A673 (cell line): ENCODE data around the gene BHLHE23. TPM values are rescaled to one million over a fixed set of nuclear protein-coding genes. Genes with fewer than 3 reads are reported as not detected.

Experiments used
- BruUV-seq: library from RNA; stranded (reverse); fragments of 400-500 nt; replicated peaks from 2 replicates; lab custom pipeline; 2021; lab: Mats Ljungman, UMichigan
- CTCF ChIA-PET: fragments of 300-600 bp; sonication (Branson Sonifier 250); formaldehyde crosslinking; loops from one replicate; lab custom pipeline; 2022; ENCODE audit warnings: antibody characterized with exemption; lab: Charles Lee
- POLR2A ChIA-PET: fragments of 300-600 bp; sonication (Branson Sonifier 250); formaldehyde crosslinking; loops from one replicate; lab custom pipeline; 2022; ENCODE audit warnings: antibody characterized with exemption; ENCODE audit not compliant: low non-redundant PET; lab: Charles Lee
- DNase-seq: peaks from one replicate; pipeline ENCODE4 v3.0.0-alpha.2; 2015; ENCODE audit warnings: low spot score
- H3K27ac ChIP-seq: fragments of 200-600 bp; sonication (generic); 2 replicates; pipeline ENCODE4 v1.5.1; 2016; ENCODE audit warnings: mixed run types, low read depth, mild to moderate bottlenecking, mixed read lengths, antibody characterized with exemption, low read length; ENCODE audit not compliant: poor library complexity, severe bottlenecking
- H3K27me3 ChIP-seq: fragments of 200-600 bp; sonication (generic); replicated peaks from 2 replicates; pipeline ENCODE4 v1.6.1; 2017; ENCODE audit warnings: mixed run types, low read depth, mild to moderate bottlenecking, mixed read lengths, antibody characterized with exemption, low read length; ENCODE audit not compliant: insufficient read depth, poor library complexity
- H3K36me3 ChIP-seq: fragments of 200-600 bp; sonication (generic); 2 replicates; pipeline ENCODE4 v1.6.1; 2016; ENCODE audit warnings: mixed run types, mild to moderate bottlenecking, mixed read lengths, antibody characterized with exemption, low read length; ENCODE audit not compliant: insufficient read depth, poor library complexity, severe bottlenecking
- H3K4me1 ChIP-seq: fragments of 200-600 bp; sonication (generic); 2 replicates; pipeline ENCODE4 v1.6.1; 2017; ENCODE audit warnings: mixed run types, mild to moderate bottlenecking, mixed read lengths, antibody characterized with exemption, low read length; ENCODE audit not compliant: insufficient read depth, poor library complexity, severe bottlenecking
- H3K4me3 ChIP-seq: fragments of 200-600 bp; sonication (generic); 2 replicates; pipeline ENCODE4 v1.5.1; 2016; ENCODE audit warnings: low read depth, mixed run types, mild to moderate bottlenecking, mixed read lengths, low read length; ENCODE audit not compliant: poor library complexity, severe bottlenecking
- H3K9me3 ChIP-seq: fragments of 200-600 bp; sonication (generic); 2 replicates; pipeline ENCODE4 v1.6.1; 2016; ENCODE audit warnings: mixed run types, low read depth, mild to moderate bottlenecking, mixed read lengths, antibody characterized with exemption, low read length; ENCODE audit not compliant: poor library complexity, severe bottlenecking
- EZH2 ChIP-seq: fragments of 200-600 bp; sonication (generic); IDR thresholded peaks from 2 replicates; pipeline ENCODE4 v1.6.1; 2017; ENCODE audit warnings: borderline replicate concordance, low read depth, mild to moderate bottlenecking, mixed read lengths, antibody characterized with exemption, low read length; ENCODE audit not compliant: poor library complexity, severe bottlenecking
- intact Hi-C: fragments of 100-400 bp; cut with micrococcal nuclease; formaldehyde crosslinking; loops from one replicate; pipeline ENCODE4 v1.10.0; 2022; ENCODE audit not compliant: unreplicated experiment
- total RNA-seq: library from RNA; stranded (reverse); gene quantifications from 2 replicates; pipeline ENCODE4 v1.2.3, GENCODE V29; 2021
- TF ChIP-seq, protein P1 (sequence below): fragments of 300-800, 200-600 bp; sonication (generic); conservative IDR thresholded peaks from 2 replicates; pipeline ENCODE4 v1.5.1; 2017; ENCODE audit warnings: low read depth, mild to moderate bottlenecking, antibody characterized with exemption, low read length, moderate library complexity, mixed read lengths

The BHLHE23 gene
- total RNA-seq, 1 experiment from 2014 or later, result not detected

DNA sequence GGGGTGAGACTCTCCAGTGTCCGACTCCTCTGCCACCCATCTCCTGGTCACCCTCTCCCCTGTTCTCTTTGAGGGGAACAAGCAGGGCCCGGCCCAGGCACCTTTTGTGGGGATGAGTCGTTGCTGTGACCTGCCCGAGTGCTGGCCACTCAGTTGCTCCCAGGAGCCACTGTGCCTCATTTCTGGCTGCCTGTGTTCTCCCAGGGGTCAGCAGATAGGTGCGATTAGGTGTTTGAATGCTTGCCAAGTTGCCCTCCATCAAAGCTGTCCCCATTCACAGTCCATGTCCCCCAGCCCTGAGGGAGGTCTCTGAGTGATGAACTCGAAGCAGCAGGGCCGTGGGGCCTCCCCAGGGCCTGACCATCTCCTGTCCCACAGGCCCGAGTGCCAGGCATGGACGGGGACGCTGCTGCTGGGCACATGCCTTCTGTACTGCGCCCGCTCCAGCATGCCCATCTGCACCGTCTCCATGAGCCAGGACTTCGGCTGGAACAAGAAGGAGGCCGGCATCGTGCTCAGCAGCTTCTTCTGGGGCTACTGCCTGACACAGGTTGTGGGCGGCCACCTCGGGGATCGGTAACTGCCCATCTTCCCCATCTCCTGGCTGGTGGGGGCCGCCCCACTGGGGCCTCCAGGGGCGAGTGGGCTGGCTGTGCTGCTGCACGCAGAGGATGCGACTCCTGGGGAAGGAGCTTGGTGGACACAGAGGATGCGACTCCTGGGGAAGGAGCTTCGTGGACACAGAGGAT is 50.2 kb downstream of the BHLHE23 start:
- CTCF ChIA-PET, result no interaction called here

More for the DNA sequence above, 50.2 kb downstream of the BHLHE23 start:
- H3K4me1 ChIP-seq, result peaks cover 6% of the 10 kb centered on the region
- H3K4me3 ChIP-seq, result no peak overlapping the region
- H3K27me3 ChIP-seq, result no peaks in the 10 kb centered on the region
- DNase-seq, result no peak
- TF ChIP-seq, protein P1, sequence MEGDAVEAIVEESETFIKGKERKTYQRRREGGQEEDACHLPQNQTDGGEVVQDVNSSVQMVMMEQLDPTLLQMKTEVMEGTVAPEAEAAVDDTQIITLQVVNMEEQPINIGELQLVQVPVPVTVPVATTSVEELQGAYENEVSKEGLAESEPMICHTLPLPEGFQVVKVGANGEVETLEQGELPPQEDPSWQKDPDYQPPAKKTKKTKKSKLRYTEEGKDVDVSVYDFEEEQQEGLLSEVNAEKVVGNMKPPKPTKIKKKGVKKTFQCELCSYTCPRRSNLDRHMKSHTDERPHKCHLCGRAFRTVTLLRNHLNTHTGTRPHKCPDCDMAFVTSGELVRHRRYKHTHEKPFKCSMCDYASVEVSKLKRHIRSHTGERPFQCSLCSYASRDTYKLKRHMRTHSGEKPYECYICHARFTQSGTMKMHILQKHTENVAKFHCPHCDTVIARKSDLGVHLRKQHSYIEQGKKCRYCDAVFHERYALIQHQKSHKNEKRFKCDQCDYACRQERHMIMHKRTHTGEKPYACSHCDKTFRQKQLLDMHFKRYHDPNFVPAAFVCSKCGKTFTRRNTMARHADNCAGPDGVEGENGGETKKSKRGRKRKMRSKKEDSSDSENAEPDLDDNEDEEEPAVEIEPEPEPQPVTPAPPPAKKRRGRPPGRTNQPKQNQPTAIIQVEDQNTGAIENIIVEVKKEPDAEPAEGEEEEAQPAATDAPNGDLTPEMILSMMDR, result no peak
- no peak for TF ChIP-seq EZH2
- H3K27ac ChIP-seq, result no peak overlapping the region
- H3K36me3 ChIP-seq, result no peaks in the 10 kb centered on the region
- POLR2A ChIA-PET, result no interaction called here
- no TSS peak for BruUV-seq
- H3K9me3 ChIP-seq, result no peaks in the 10 kb centered on the region
- intact Hi-C loops, result no loop called here

Other genes starting within 250 kb of the BHLHE23 start
- 26.5 and 27.9 TPM in 2 replicates for gene MRGBP, start 210.5 kb downstream of the BHLHE23 start, total RNA-seq
- 46.1 and 47.7 TPM in 2 replicates for gene OGFR, start 202.1 kb downstream of the BHLHE23 start, total RNA-seq
- 8.4 and 11.7 TPM in 2 replicates for gene COL9A3, start 189.9 kb downstream of the BHLHE23 start, total RNA-seq
- 13.9 and 16.1 TPM in 2 replicates for gene TCFL5, start 145.1 kb downstream of the BHLHE23 start, total RNA-seq
- 61.7 and 64.4 TPM in 2 replicates for gene DIDO1, start 80.5 kb downstream of the BHLHE23 start, total RNA-seq
- gene GID8, start 68.8 kb downstream of the BHLHE23 start, total RNA-seq, result 40.2 and 42.0 TPM in 2 replicates
- 0.17 TPM in 1 of 2 replicates, not detected in the other for gene SLC17A9, start 54.3 kb downstream of the BHLHE23 start, total RNA-seq
- gene YTHDF1, start 209.2 kb upstream of the BHLHE23 start, total RNA-seq, result 49.3 and 52.4 TPM in 2 replicates
- gene BIRC7, start 228.9 kb upstream of the BHLHE23 start, total RNA-seq, result not detected in 2 replicates
- not detected in 2 replicates for gene NKAIN4, start 247.5 kb upstream of the BHLHE23 start, total RNA-seq